ENCODE data around the gene HSD17B10. TPM values are rescaled to one million over a fixed set of nuclear protein-coding genes. Genes with fewer than 3 reads are reported as not detected.
"Not testable (repeated sequence)": the region's sequence is repeated elsewhere in the genome, so short reads cannot be mapped to it uniquely, and the experiment has no call there.

Gene HSD17B10
- polyA plus RNA-seq, 1 donor = 106 TPM

DNA sequence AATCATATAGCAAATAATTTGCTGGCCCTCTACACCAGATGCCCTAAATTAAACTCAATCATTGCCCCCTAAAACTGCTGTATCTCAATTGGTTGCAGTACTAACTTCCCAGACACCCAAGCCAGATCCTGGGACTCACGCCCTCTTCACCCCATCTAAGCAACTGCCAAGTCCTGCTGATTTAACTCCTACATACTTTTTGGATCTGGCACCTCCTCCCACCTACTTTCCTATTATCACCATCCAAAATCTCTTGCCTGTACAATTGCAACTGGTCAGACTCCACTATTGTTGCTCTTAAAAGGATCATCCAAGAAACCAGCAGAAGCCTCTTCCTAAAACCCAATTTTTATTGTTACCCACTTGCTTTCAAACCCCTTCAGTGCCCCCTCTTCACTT, 4.7 kb upstream of the HSD17B10 start:
- DNase-seq = no peak

DNA sequence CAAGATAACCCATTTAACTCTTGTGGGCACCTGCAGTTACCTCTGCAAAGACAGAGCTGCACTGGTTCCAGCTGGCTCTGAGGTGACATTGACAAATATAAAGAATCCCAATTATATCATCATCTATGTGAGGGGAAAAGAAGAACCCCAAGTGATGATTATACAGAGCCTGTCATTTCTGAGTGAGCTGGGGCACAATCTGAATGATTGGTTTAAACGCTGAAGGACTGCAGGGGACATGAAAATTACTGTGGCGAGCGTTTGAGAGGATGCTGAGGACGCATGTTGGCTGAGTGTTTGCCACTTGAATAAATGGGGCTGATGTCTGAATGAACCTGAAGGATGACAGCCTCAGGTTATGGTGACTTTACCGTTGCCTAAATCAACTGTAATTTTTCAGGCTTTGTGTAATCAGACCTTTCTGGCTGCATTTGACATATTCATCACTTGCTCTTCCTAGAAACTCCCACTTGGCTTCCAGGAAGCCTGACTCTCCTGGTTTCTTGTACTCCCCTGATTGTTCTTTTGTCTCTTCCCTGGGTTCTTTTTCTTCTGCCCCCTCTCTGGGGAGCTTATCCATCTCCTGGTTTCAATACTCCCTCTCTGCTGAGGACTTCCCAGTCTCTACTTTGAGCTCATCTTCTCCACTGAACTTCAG, 4.1 kb upstream of the HSD17B10 start:
- no peak for DNase-seq

DNA sequence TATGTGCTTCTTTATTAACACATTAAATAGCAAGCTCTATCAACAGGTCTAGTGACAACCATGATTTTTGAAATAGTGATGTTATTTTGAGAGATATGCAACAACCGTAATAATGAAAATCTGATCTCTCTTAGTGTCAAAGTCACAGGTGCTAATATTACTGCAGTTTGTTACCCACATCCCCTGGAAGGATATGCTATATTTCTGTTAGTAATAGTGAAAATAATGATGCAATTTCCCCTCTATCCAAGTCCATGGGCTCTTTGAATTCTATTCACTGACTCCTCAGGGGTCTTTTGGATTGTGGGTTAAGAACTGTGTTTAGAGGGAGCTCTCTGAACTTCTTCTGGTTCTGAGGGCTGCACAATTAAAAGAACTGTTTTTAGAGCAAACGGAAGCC, 3.0 kb upstream of the HSD17B10 start:
- no peak for DNase-seq

DNA sequence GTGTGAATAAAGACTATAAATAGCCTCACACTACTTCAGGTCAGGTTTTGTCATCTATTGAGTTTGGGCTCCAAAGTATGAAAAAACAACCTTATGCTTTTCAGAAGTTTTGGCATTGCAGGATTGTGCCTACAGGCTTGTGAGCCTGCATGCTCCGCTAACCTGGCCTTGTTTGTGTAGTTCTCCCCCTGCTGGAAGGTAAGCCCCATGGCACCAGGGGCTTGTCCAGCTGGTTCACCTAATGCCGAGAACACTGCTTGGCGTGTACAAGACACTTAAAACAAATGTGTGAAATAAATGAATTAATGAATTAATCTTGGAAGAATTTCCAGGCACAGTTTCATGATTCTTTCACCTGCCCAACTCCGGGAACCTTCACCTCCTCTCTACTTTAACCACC, 1.8 kb upstream of the HSD17B10 start:
- DNase-seq = peak; percentile 50

DNA sequence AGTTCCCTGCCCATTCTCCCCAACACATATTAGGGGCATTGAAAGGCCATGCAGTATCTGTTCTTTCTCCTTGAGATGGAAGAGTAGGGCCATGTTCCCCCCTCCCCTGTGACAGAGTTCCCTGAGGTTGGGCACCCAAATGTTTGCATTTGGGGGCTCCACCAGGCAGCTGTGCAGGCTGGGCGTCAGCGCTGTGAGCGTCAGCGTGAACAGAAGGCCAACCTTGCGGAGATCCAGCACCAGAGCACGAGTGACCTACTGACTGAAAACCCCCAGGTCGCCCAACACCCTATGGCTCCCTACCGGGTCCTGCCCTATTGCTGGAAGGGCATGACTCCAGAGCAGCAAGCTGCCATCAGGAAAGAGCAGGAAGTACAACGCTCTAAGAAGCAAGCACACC, 3.9 kb downstream of the HSD17B10 start:
- no peak for DNase-seq

DNA sequence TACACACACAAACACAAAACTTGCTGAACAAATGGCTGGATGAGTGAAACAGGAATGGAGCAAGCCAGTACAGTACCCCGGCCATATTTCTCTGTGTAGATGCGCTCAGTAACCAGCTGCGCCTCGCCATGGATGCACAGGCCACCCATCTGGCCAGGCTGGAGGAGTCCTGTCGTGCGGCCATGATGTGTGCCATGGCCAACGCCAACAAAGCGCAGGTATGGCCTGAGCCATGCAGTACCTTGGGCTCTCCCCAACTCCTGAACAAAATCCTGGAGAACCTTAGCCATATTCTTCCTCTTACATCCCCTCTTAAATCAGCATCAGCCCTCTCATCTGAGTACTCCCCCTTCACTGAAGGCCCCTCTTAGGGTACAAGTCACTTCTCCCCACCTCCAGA, 4.4 kb downstream of the HSD17B10 start:
- no peak for DNase-seq

DNA sequence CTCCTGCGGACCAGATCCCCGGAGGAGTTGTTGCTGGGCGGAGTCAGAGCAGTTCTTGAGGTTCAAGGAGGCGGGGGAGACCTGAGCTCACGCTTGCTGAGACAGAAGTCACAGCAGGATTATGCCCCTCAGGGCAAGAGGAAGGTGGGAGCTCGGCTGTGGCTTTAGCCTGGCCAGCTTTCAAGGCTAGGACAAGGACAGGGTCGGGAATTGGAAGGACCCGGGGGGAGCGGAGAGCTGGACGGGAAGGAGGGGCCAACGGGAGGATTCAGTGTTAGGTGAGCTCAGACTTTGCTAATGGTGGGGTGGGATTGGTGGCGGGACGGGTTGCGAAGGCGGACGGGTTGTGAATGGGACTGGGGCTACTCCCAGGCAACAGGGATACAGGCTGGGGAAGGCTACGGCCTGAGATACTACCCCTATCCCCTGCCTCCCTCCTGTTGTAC, 11.3 kb downstream of the HSD17B10 start, which contains the start of gene RIBC1:
Gene RIBC1 (plus strand): TSS at position 13 of the 446 bp plus-strand sequence. CDS start 3,404 bp downstream, outside the sequence.
- DNase-seq = no peak

DNA sequence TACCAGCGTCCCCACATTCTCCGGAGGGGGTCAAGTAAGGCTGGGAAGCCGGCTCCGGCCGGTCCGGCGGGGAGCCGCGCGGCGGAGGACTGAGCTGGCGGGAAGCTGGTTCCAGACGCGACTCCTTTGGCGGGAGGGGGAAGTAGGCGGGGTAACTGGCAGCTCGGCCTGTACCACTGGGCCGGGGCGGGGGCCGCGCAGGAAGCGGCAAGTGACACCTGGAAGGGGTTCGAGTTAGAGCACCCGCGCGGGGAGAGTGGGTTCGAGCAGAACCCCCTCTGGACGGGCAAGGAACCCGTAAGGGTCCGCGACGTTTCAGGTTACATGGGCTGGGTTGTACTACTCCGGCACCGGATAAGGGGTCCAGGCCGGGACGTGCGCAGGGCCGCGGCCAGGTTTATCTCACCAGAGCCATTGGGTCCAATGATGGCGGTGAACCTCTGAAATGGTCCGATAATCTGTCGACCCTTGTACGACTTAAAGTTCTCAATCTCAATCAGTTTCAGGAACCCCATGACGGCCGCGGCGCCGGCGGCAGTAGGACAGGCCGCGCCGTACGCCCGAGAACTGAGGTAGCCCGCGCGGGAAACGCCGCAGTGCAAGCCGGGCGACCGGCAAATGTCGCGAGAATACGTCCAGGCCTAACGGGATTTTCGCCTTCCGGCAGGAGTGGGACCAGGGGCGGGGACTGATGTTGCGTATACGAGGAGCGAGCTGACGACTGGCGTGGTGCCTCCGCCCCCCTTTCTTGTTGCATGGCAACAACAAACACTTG, 11.9 kb downstream of the HSD17B10 start, which contains the start of gene SMC1A:
Gene SMC1A (minus strand): TSS at position 569 of the 775 bp plus-strand sequence. CDS start 54 bp downstream, at position 515.
- DNase-seq = peak; percentile 98

DNA sequence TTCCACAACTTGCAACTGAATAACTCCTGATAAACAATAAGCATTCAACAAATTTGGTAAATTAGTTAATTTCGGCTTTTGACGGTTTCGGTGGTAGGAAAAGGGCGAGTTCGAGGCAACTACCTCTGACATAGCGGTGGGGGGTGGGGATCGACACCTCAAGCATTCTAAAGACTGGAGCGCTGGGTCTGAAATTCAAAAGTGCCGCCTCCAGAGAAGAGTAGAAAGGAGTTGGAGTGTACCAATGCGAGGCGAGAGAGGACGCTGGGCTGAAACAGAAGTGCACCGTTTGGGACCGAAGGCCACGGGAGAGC, 12.4 kb downstream of the HSD17B10 start:
- DNase-seq = no peak

DNA sequence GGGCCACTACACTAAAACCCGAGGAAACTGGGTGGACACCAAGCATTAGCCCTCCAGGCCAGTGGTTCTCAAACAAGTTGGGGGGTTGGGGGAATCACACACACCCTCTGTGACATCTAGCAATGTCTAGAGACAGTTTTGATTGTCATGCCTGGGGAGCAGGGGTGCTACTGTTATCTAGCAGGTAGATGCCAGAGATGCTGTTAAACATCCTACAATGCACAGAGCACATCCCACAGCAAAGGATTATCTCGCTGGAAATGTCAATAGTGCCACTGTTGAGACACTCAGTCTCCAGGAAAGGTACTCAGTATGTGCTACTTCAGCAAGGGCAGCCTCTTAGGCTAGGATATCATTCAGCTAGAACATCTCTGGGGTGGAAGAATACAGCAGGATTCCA, 13.0 kb downstream of the HSD17B10 start:
- DNase-seq = no peak

DNA sequence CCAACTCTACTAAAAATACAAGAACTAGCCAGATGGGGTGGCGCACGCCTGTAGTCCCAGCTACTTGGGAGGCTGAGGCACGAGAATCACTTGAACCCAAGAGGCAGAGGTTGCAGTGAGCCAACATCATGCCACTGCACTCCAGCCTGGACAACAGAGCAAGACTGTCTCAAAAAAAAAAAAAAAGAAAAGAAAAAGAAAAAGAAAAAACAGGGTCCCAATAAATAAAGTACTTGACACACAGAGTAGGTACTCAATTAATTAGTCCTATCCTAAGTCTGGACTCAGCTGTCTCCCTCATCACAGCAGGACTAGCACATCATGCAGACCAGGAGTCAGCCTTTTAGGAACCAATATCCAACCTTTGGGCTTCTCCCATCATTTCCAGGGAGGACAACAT, 13.8 kb downstream of the HSD17B10 start:
- DNase-seq = not testable (repeated sequence)

DNA sequence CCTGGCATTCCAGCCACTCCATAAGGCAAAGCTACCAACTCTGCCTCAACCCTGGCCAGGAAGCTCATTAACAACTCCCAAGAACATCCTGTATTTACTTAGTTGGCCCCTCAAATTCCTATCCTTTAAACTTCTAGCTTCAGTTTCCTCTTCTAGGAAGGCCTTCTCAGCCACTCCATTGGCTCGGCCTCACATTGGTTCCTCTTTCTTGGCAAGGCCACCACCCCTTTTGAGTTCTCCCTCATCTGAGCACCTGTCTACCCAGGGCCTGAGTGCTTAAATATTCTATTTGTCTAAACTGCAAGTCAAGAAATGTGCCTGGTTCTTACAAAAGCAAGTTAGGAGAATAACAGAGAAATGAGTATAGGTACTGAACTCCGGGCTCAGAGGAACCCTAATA, 21.7 kb downstream of the HSD17B10 start:
- DNase-seq = no peak

DNA sequence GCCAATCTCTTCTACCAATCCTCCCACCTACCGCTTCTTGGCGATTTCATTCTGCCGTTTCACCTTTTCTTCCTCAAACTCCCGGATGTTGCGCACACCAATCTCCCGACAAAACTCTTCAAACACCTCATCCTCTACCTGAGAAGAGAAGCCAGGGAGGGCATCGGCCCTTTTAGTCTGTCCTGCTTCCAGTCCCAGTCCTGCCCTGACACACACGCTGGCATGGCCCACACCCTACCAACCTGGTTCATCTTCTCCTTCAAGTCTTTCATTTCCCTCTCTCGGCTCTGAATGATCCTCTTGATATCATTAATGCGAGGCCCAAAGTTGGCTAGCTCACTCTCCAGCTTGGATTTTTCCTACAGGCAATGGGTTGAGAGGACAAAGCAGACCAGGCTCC, 30.6 kb downstream of the HSD17B10 start:
- no peak for DNase-seq

DNA sequence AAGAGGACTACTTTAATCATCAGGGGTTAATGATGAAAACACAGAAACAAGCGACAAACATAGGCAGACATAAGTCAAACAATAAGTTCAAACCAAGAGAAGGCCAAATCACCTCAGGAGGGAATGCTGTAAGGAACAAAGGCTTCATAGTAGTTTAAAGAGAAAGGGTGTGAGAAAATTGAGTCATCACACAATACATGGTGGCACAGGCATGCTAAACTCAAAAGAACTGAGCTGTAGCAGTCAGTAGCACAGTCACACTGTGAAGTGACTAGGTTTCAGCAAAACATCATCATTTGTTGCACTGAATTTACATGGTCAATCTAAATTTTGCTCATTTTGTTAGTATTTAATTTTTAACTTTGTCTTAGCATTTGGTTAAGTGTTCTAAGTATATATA, 36.0 kb downstream of the HSD17B10 start:
- no peak for DNase-seq

DNA sequence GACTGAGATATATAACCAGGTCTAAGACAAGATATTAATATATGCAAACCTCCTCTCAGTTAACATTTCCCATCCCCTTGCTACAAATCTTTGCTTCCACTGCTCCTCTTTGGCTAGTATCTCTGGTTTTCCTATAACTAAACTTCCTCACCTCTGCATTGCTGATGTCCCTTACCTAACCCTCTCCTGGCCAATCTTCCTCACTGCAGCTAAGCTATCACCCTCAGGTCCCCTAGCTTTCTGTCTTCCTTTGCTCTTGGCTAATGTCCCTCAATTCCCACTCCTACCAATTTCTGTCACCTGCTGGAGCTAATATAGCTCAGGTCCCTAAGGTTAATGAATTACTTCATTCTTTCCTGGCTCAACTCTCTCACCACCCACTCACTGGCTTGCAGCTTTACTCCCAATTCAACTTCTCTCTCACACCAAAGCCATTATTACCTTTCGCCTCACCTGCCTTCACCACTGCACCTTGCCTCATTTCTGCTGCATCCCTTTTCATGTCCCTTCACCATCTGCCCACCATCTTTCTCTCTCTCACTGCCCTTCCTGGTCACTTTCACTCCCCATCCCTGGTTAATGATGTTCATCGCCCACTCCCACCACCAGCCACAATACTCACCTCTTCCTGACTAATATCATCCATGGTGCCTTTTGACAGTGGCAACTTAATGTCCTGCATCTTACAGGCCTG, 38.4 kb downstream of the HSD17B10 start:
- DNase-seq = no peak

DNA sequence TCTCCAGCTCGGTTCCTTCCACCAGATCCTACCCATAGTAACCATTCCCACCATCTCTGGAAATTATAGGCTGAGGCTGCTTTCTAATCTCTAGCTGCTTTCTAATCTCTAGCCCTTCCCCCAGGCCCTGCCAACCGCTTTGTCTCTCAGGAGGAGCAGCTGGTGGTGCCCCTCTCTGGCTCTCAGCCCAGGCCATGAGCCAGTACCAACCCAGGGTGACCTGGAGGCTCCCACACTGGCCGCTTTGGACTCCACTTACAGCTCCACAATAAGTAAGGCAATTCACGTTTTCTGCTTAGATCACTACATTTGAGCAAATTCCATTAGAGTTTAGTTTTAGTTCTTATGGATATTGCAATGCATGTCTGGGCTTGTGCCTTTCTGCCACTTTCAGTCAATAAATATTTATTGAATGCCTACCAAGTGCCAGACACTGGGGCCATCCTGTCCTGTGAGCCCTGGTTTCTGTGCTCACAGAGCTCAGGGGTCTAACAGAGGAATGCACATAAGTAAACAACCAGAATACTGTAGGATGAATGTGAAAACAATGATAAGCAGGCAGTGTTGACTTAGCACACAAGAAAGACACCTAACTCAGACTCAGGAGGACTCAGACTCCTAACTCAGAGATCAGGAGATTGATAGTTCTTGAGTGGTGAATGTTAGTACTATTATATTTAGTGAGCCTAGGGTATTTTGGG, 50.6 kb downstream of the HSD17B10 start:
- no peak for DNase-seq

Other genes with a start within 250 kb of the HSD17B10 start
- 79.6 TPM for gene KDM5C, start 209.2 kb downstream of the HSD17B10 start, polyA plus RNA-seq (ENCODE audit: insufficient read length)
- gene IQSEC2, start 152.8 kb downstream of the HSD17B10 start, polyA plus RNA-seq (ENCODE audit: insufficient read length) = 17.2 TPM
- 113 TPM for gene SMC1A, start 11.7 kb downstream of the HSD17B10 start, polyA plus RNA-seq (ENCODE audit: insufficient read length)
- 4.8 TPM for gene RIBC1, start 11.5 kb downstream of the HSD17B10 start, polyA plus RNA-seq (ENCODE audit: insufficient read length)

Measured in left kidney (tissue), 2 donors.